Mesenchymal stem cell (in vitro differentiated cells and primary cell): ENCODE data around the gene OSTC.

Experiments used
- DNase-seq: peaks from one replicate; pipeline ENCODE4 v3.0.0-alpha.2; 2013
- H2AFZ ChIP-seq: one replicate; pipeline ENCODE4 v1.6.1; 2013; ENCODE audit warnings: low read depth, mild to moderate bottlenecking, control low read depth, inconsistent platforms, low read length, moderate library complexity
- H2AK5ac ChIP-seq: 2 replicates; pipeline ENCODE4 v1.6.1; 2013; ENCODE audit warnings: low read length, moderate library complexity, mild to moderate bottlenecking, inconsistent platforms; ENCODE audit not compliant: severe bottlenecking
- H2BK120ac ChIP-seq: one replicate; pipeline ENCODE4 v1.6.1; 2013; ENCODE audit warnings: low read depth, mild to moderate bottlenecking, inconsistent platforms, low read length, moderate library complexity
- H2BK12ac ChIP-seq, 2 experiments: one replicate each; pipeline ENCODE4 v1.6.1; 2013; ENCODE audit warnings: inconsistent platforms in 2 of 2, low read length in 2 of 2, mild to moderate bottlenecking in 2 of 2, moderate library complexity in 2 of 2, control low read depth in 1 of 2
- H2BK15ac ChIP-seq: one replicate; pipeline ENCODE4 v1.6.1; 2013; ENCODE audit warnings: mild to moderate bottlenecking, low read depth, inconsistent platforms; ENCODE audit not compliant: poor library complexity, severe bottlenecking
- H2BK5ac ChIP-seq: 2 replicates; pipeline ENCODE4 v1.6.1; 2013; ENCODE audit warnings: low read depth, mild to moderate bottlenecking, low read length, control low read depth, inconsistent platforms; ENCODE audit not compliant: poor library complexity, severe bottlenecking
- H3K14ac ChIP-seq, 2 experiments: one replicate each; pipeline ENCODE4 v1.6.1; 2013; ENCODE audit warnings: inconsistent platforms in 2 of 2, low read length in 2 of 2, control low read depth in 1 of 2, mild to moderate bottlenecking in 1 of 2, moderate library complexity in 1 of 2
- H3K18ac ChIP-seq, 2 experiments: one replicate each; pipeline ENCODE4 v1.6.1; 2013; ENCODE audit warnings: inconsistent platforms in 2 of 2, low read length in 2 of 2, control low read depth in 1 of 2, low read depth in 1 of 2, mild to moderate bottlenecking in 1 of 2
- H3K23ac ChIP-seq, 2 experiments: one replicate each; pipeline ENCODE4 v1.6.1; 2013; ENCODE audit warnings: inconsistent platforms in 2 of 2, low read length in 2 of 2, mild to moderate bottlenecking in 2 of 2, moderate library complexity in 2 of 2, control low read depth in 1 of 2
- H3K27ac ChIP-seq: 2 replicates; pipeline ENCODE4 v1.5.1; 2013; ENCODE audit warnings: mild to moderate bottlenecking, moderate library complexity, low read length, control low read depth, inconsistent platforms; ENCODE audit not compliant: poor library complexity, severe bottlenecking
- H3K27me3 ChIP-seq, 2 experiments: 2 replicates each; pipeline versions ENCODE4 v1.6.1 to v1.7.0; 2013; ENCODE audit warnings: low read length in 2 of 2, mild to moderate bottlenecking in 2 of 2, moderate library complexity in 2 of 2, control low read depth in 1 of 2, inconsistent platforms in 1 of 2; ENCODE audit not compliant: control insufficient read depth in 1 of 2, insufficient read depth in 1 of 2
- H3K36me3 ChIP-seq, 2 experiments: 2 replicates each; pipeline versions ENCODE4 v1.6.1 to v1.7.0; 2013; ENCODE audit warnings: low read length in 2 of 2, control low read depth in 1 of 2, inconsistent platforms in 1 of 2, low read depth in 1 of 2, mild to moderate bottlenecking in 1 of 2; ENCODE audit not compliant: insufficient read depth in 2 of 2, control insufficient read depth in 1 of 2
- H3K4ac ChIP-seq, 2 experiments: one replicate each; pipeline ENCODE4 v1.6.1; 2013; ENCODE audit warnings: inconsistent platforms in 2 of 2, low read length in 2 of 2, mild to moderate bottlenecking in 2 of 2, moderate library complexity in 2 of 2, control low read depth in 1 of 2, low read depth in 1 of 2
- H3K4me1 ChIP-seq: 2 replicates; pipeline ENCODE4 v1.6.1; 2013; ENCODE audit warnings: low read depth, low read length, control low read depth; ENCODE audit not compliant: control insufficient read depth, insufficient read depth
- H3K4me2 ChIP-seq: 2 replicates; pipeline ENCODE4 v1.6.1; 2013; ENCODE audit warnings: low read length, mild to moderate bottlenecking, inconsistent platforms; ENCODE audit not compliant: poor library complexity, severe bottlenecking
- H3K4me3 ChIP-seq, 2 experiments: 2 replicates each; pipeline versions ENCODE4 v1.5.1 to v1.7.0; 2013; ENCODE audit warnings: low read length in 2 of 2, mild to moderate bottlenecking in 2 of 2, control low read depth in 1 of 2, low read depth in 1 of 2; ENCODE audit not compliant: insufficient read depth in 1 of 2
- H3K79me1 ChIP-seq: replicated peaks from 2 replicates; pipeline ENCODE4 v1.6.1; 2013; ENCODE audit warnings: mild to moderate bottlenecking, control low read depth, low read length, inconsistent platforms; ENCODE audit not compliant: poor library complexity, severe bottlenecking
- H3K9ac ChIP-seq: 2 replicates; pipeline ENCODE4 v1.7.0; 2013; ENCODE audit warnings: mild to moderate bottlenecking, low read length, moderate library complexity
- H3K9me3 ChIP-seq: 2 replicates; pipeline ENCODE4 v1.7.0; 2013; ENCODE audit warnings: mild to moderate bottlenecking, low read length; ENCODE audit not compliant: control insufficient read depth
- H4K8ac ChIP-seq: one replicate; pipeline ENCODE4 v1.6.1; 2013; ENCODE audit warnings: inconsistent platforms, mild to moderate bottlenecking, low read length, moderate library complexity
- H4K91ac ChIP-seq: one replicate; pipeline ENCODE4 v1.6.1; 2013; ENCODE audit warnings: mild to moderate bottlenecking, low read length, inconsistent platforms
- WGBS: methylation state at CpG from one replicate; pipeline ENCODE4 v1.1.7; 2013; ENCODE audit warnings: mixed read lengths; 5-methylcytosine and 5-hydroxymethylcytosine counted together

The OSTC gene

GRCh38 chr4:108703370-108703769, 53.0 kb downstream of the OSTC start:
- H3K27me3 ChIP-seq = no peaks in the 10 kb centered on the region
- no peaks in the 10 kb centered on the region for H3K36me3 ChIP-seq
- H3K4me3 ChIP-seq = no peak overlapping the region
- no peak overlapping the region for H3K4me2 ChIP-seq
- no peak overlapping the region for H4K91ac ChIP-seq
- H2BK15ac ChIP-seq = no peak overlapping the region
- H3K18ac ChIP-seq = no peak overlapping the region
- H3K4ac ChIP-seq = no peak overlapping the region
- no peak overlapping the region for H3K9ac ChIP-seq
- no peaks in the 10 kb centered on the region for H3K4me1 ChIP-seq
- H2AK5ac ChIP-seq = no peak overlapping the region
- H2BK5ac ChIP-seq = no peak overlapping the region
- no peak overlapping the region for H2BK12ac ChIP-seq
- H3K9me3 ChIP-seq = no peaks in the 10 kb centered on the region
- no peak overlapping the region for H3K14ac ChIP-seq
- no peak overlapping the region for H3K27ac ChIP-seq
- no peaks in the 10 kb centered on the region for H3K79me1 ChIP-seq
- no peak overlapping the region for H4K8ac ChIP-seq
- no peak overlapping the region for H2AFZ ChIP-seq
- no peak overlapping the region for H3K23ac ChIP-seq
- DNase-seq = no peak
- no peak overlapping the region for H2BK120ac ChIP-seq

- no peak for DNase-seq
- Histone ChIP-seq H4K91ac (no peak overlapping the region), H3K23ac (no peak overlapping the region), H2BK5ac (no peak overlapping the region), H3K4me1 (no peaks in the 10 kb centered on the region), H3K14ac (no peak overlapping the region), H3K36me3 (no peaks in the 10 kb centered on the region), H3K9me3 (no peaks in the 10 kb centered on the region), H3K79me1 (no peaks in the 10 kb centered on the region), H2AK5ac (no peak overlapping the region), H2BK120ac (no peak overlapping the region), H2AFZ (no peak overlapping the region), H3K4me2 (no peak overlapping the region), H3K4ac (no peak overlapping the region), H2BK12ac (no peak overlapping the region), H3K27ac (no peak overlapping the region), H3K9ac (no peak overlapping the region), H4K8ac (no peak overlapping the region), H3K18ac (no peak overlapping the region), H3K4me3 (no peak overlapping the region), H3K27me3 (no peaks in the 10 kb centered on the region), H2BK15ac (no peak overlapping the region)
- 88% methylated on average over 2 of the region's 2 CpGs for WGBS
Measured at GRCh38 chr4:108703966-108704365, 53.6 kb downstream of the OSTC start.

- no peak overlapping the region for H2BK15ac ChIP-seq
Measured at GRCh38 chr4:108706289-108706688, 55.9 kb downstream of the OSTC start.

DNA sequence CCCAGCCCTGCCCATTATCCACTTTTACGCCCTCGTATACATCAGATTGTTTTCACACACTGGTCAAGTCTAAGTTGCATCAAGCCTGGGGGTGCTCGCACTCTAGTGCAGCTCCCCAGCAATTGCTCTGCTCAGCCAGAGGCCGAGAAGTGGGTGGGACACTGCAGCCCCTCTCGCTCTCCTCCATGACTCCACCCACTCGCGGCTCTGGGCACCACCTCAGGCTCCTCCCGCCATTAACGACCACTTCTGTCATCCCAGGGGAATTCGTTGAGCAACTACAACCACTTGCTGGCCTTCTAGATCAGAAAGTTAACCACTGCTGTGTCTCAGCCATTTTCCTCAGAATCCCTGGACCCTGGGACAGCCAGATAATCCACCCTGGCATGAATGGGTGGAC, 58.8 kb downstream of the OSTC start:
- Histone ChIP-seq H2BK15ac (no peak overlapping the region), H3K4ac (no peak overlapping the region), H4K8ac (no peak overlapping the region), H3K79me1 (no peaks in the 10 kb centered on the region), H2BK120ac (no peak overlapping the region), H3K4me1 (no peaks in the 10 kb centered on the region), H2AFZ (no peak overlapping the region), H2AK5ac (no peak overlapping the region), H3K4me2 (no peak overlapping the region), H3K36me3 (no peaks in the 10 kb centered on the region), H3K23ac (no peak overlapping the region), H2BK5ac (no peak overlapping the region), H3K14ac (no peak overlapping the region), H2BK12ac (no peak overlapping the region), H3K27me3 (no peaks in the 10 kb centered on the region), H4K91ac (no peak overlapping the region), H3K9ac (no peak overlapping the region), H3K27ac (no peak overlapping the region), H3K18ac (no peak overlapping the region), H3K4me3 (no peak overlapping the region), H3K9me3 (no peaks in the 10 kb centered on the region)
- no peak for DNase-seq
- WGBS = 77% methylated on average over 10 of the region's 10 CpGs

More at GRCh38 chr4:108706289-108706688, 55.9 kb downstream of the OSTC start:
- H3K4me3 ChIP-seq = no peak overlapping the region
- H3K9me3 ChIP-seq = no peaks in the 10 kb centered on the region
- DNase-seq = no peak
- H3K4me2 ChIP-seq = no peak overlapping the region
- H3K36me3 ChIP-seq = no peaks in the 10 kb centered on the region
- H3K14ac ChIP-seq = no peak overlapping the region
- H3K4me1 ChIP-seq = no peaks in the 10 kb centered on the region
- no peaks in the 10 kb centered on the region for H3K27me3 ChIP-seq
- H3K9ac ChIP-seq = no peak overlapping the region
- H2AK5ac ChIP-seq = no peak overlapping the region
- H3K79me1 ChIP-seq = no peaks in the 10 kb centered on the region
- H2BK12ac ChIP-seq = no peak overlapping the region
- no peak overlapping the region for H3K27ac ChIP-seq
- H4K8ac ChIP-seq = no peak overlapping the region
- no peak overlapping the region for H4K91ac ChIP-seq
- H2BK5ac ChIP-seq = no peak overlapping the region
- H3K4ac ChIP-seq = no peak overlapping the region
- no peak overlapping the region for H2AFZ ChIP-seq
- H2BK120ac ChIP-seq = no peak overlapping the region
- no peak overlapping the region for H3K23ac ChIP-seq
- H3K18ac ChIP-seq = no peak overlapping the region
- 64% methylated on average over 4 of the region's 4 CpGs for WGBS
